HepG2 (cell line): ENCODE measurements around the gene RAB22A. TPM values are rescaled to one million over a fixed set of nuclear protein-coding genes. Genes with fewer than 3 reads are reported as not detected.

Experiments
- ATAC-seq: fragments of 200-7000 bp; cut with Tn5 transposase; 3 replicates; pipeline ENCODE4 v1.9.1; 2020; ENCODE audit warnings: mild to moderate bottlenecking, moderate library complexity
- BruUV-seq: library from RNA; stranded (reverse); fragments of 400-500 nt; replicated peaks from 2 replicates; lab custom pipeline; 2021; lab: Mats Ljungman, UMichigan
- CTCF ChIA-PET: fragments of 300-600 bp; formaldehyde crosslinking; extraction: SDS; loops from one replicate; lab custom pipeline; 2021; ENCODE audit warnings: low total read pairs, inconsistent platforms, low intra/inter-chr PET ratio; lab: Yijun Ruan, JAX
- POLR2A ChIA-PET: fragments of 350-600 bp; sonication (Branson Sonifier 250); formaldehyde crosslinking; loops from one replicate; lab custom pipeline; 2020; ENCODE audit warnings: antibody characterized with exemption, inconsistent platforms; lab: Yijun Ruan, JAX
- DNase-seq: peaks from one replicate; pipeline ENCODE4 v3.0.0-alpha.2; 2015; ENCODE audit warnings: low spot score
- FAIRE-seq: peaks from 3 replicates; lab custom pipeline; 2011; peaks lifted over from hg19 to GRCh38; lab: Jason Lieb, UNC
- H2AFZ ChIP-seq: one replicate; pipeline ENCODE4 v1.6.1; 2011; ENCODE audit warnings: low read length, inconsistent platforms
- H3K27ac ChIP-seq: fragments of 300-600 bp; 3 replicates; pipeline ENCODE4 v1.8.0; 2011; ENCODE audit warnings: mixed run types, mild to moderate bottlenecking, mixed read lengths, low read length, inconsistent platforms; ENCODE audit not compliant: insufficient read depth; ENCODE audit errors: extremely low read length
- H3K27me3 ChIP-seq, 2 experiments: fragments of 200-600 bp in 1 of 2; 2 replicates in 1 of 2; 3 replicates in 1 of 2; pipeline versions ENCODE4 v1.6.0 to v1.8.0; 2011; ENCODE audit warnings: low read length in 2 of 2, mild to moderate bottlenecking in 2 of 2, moderate library complexity in 2 of 2, inconsistent platforms in 1 of 2; ENCODE audit not compliant: insufficient read depth in 2 of 2, control insufficient read depth in 1 of 2
- H3K36me3 ChIP-seq, 2 experiments: fragments of 200-600 bp in 1 of 2; replicated peaks in 1 of 2; 2 replicates in 1 of 2; 3 replicates in 1 of 2; pipeline versions ENCODE4 v1.5.1 to v1.8.0; 2011; ENCODE audit warnings: low read length in 2 of 2, inconsistent platforms in 1 of 2; ENCODE audit not compliant: insufficient read depth in 2 of 2, control insufficient read depth in 1 of 2
- H3K4me1 ChIP-seq: 2 replicates; pipeline ENCODE4 v1.5.1; 2012; ENCODE audit warnings: low read length, inconsistent platforms; ENCODE audit not compliant: insufficient read depth
- H3K4me2 ChIP-seq: 2 replicates; pipeline ENCODE4 v1.6.0; 2011; ENCODE audit warnings: low read depth, low read length, inconsistent platforms
- H3K4me3 ChIP-seq, 3 experiments: fragments of 200-600 bp in 1 of 3; sonication (generic), shearing (Covaris generic) in 1 of 3; replicated peaks in 1 of 3; 2 replicates each; pipeline ENCODE4 v1.5.1; 2011 to 2016; ENCODE audit warnings: low read length in 3 of 3, inconsistent platforms in 2 of 3, low read depth in 2 of 3, mild to moderate bottlenecking in 2 of 3, control low read depth in 1 of 3, mixed read lengths in 1 of 3; ENCODE audit not compliant: insufficient read depth in 1 of 3
- H3K79me2 ChIP-seq: one replicate; pipeline ENCODE4 v1.6.1; 2011; ENCODE audit warnings: low read length, inconsistent platforms; ENCODE audit not compliant: insufficient read depth
- H3K9ac ChIP-seq: 2 replicates; pipeline ENCODE4 v1.6.0; 2011; ENCODE audit warnings: mild to moderate bottlenecking, low read depth, low read length, inconsistent platforms; ENCODE audit not compliant: insufficient read depth
- H3K9me3 ChIP-seq: 2 replicates; pipeline ENCODE4 v1.5.1; 2012; ENCODE audit warnings: mild to moderate bottlenecking, low read length
- H4K20me1 ChIP-seq: 2 replicates; pipeline ENCODE4 v1.6.0; 2011; ENCODE audit warnings: inconsistent platforms, mild to moderate bottlenecking, low read length, moderate library complexity; ENCODE audit not compliant: insufficient read depth
- DNMT3B ChIP-seq: conservative IDR thresholded peaks from 2 replicates; pipeline ENCODE4 v1.6.1; 2016; ENCODE audit warnings: missing biosample characterization, control low read depth
- GABPA ChIP-seq, 2 experiments: IDR thresholded peaks; 2 replicates each; pipeline ENCODE4 v1.6.1; 2011 to 2016; ENCODE audit warnings: low read depth in 2 of 2, low read length in 1 of 2, missing biosample characterization in 1 of 2, missing genetic modification characterization in 1 of 2
- JDP2 ChIP-seq: sonication (generic); formaldehyde crosslinking; IDR thresholded peaks from 2 replicates; pipeline ENCODE4 v1.8.1; 2022; ENCODE audit warnings: missing genetic modification reagents, borderline replicate concordance
- KDM1A ChIP-seq: IDR thresholded peaks from 2 replicates; pipeline ENCODE4 v1.6.1; 2016; ENCODE audit warnings: missing compliant biosample characterization
- THAP11 ChIP-seq: IDR thresholded peaks from 2 replicates; pipeline ENCODE4 v1.6.1; 2016; ENCODE audit warnings: missing biosample characterization, missing genetic modification reagents
- ZBTB43 ChIP-seq: sonication (generic); formaldehyde crosslinking; conservative IDR thresholded peaks from 2 replicates; pipeline ENCODE4 v1.4.0; 2020; ENCODE audit warnings: missing genetic modification reagents
- ZEB1 ChIP-seq: IDR thresholded peaks from 2 replicates; pipeline ENCODE4 v1.6.1; 2012; ENCODE audit warnings: mild to moderate bottlenecking, low read depth, inconsistent platforms; ENCODE audit not compliant: insufficient replicate concordance
- ZFX ChIP-seq: sonication (generic); formaldehyde crosslinking; IDR thresholded peaks from 2 replicates; pipeline ENCODE4 v1.4.0; 2020; ENCODE audit warnings: mild to moderate bottlenecking, low read depth, missing genetic modification reagents, moderate library complexity
- ZNF710 ChIP-seq: sonication (generic); formaldehyde crosslinking; IDR thresholded peaks from 2 replicates; pipeline ENCODE4 v1.5.0; 2020; ENCODE audit warnings: mild to moderate bottlenecking, missing genetic modification reagents, borderline replicate concordance
- WGBS: methylation state at CpG from one replicate; pipeline ENCODE4 v1.1.6; 2017; ENCODE audit warnings: low lambda C conversion rate; 5-methylcytosine and 5-hydroxymethylcytosine counted together
- in situ Hi-C: cut with HindIII; loops from 2 replicates; pipeline ENCODE4 v1.10.0; 2017; ENCODE audit warnings: low pct_unique_long_range_greater_than_20kb; ENCODE audit not compliant: extremely low pct_ligation_motif_present
- intact Hi-C: fragments of 100-400 bp; cut with micrococcal nuclease; formaldehyde crosslinking; loops from one replicate; pipeline ENCODE4 v1.10.0; 2022; ENCODE audit not compliant: unreplicated experiment
- polyA plus RNA-seq, 8 experiments: library from polyadenylated mRNA; depleted of rRNA in 3 of 8; stranded (reverse) in 7 of 8; unstranded in 1 of 8; fragments of >200 nt; fragmentation: Illumina TruSeq in 4 of 8; extraction: Trizol in 4 of 8; gene quantifications; 2 replicates each; pipeline versions ENCODE4 v1.2.1 to v1.2.3, GENCODE V29; 2011 to 2016; ENCODE audit warnings: low read depth in 4 of 8, missing spikeins in 1 of 8, mixed read lengths in 1 of 8; ENCODE audit not compliant: insufficient read depth in 1 of 8
- total RNA-seq, 5 experiments: library from RNA; depleted of rRNA; stranded (reverse); fragments of >200 nt; fragmentation: Illumina TruSeq; extraction: Trizol; gene quantifications; 2 replicates each; pipeline ENCODE4 v1.2.3, GENCODE V29; 2016; ENCODE audit warnings: low read depth in 1 of 5
- TF ChIP-seq, protein P1 (sequence below), 2 experiments: fragments of 450-650 bp in 1 of 2; sonication (generic) in 1 of 2; formaldehyde crosslinking; IDR thresholded peaks; 2 replicates each; pipeline versions ENCODE4 v1.5.0 to v1.8.0; 2020 to 2022; ENCODE audit warnings: mild to moderate bottlenecking in 1 of 2, missing genetic modification reagents in 1 of 2
- TF ChIP-seq, protein P2 (sequence below): sonication (generic); formaldehyde crosslinking; IDR thresholded peaks from 2 replicates; pipeline ENCODE4 v1.5.1; 2020; ENCODE audit warnings: missing genetic modification reagents, mild to moderate bottlenecking, borderline replicate concordance
- TF ChIP-seq, protein P3 (sequence below): sonication (generic); formaldehyde crosslinking; IDR thresholded peaks from 2 replicates; pipeline ENCODE4 v1.5.0; 2020; ENCODE audit warnings: mild to moderate bottlenecking, missing genetic modification reagents, borderline replicate concordance

The RAB22A gene
- total and polyA plus RNA-seq, 2 of the 13 experiments (the other 11 are each of a cell fraction or from before 2014, with no cell fraction given), result 10.7 to 11.2 TPM

- ATAC-seq (no peak), DNase-seq (no peak), FAIRE-seq (no peak)
- no peaks in the 10 kb centered on the region for H4K20me1 ChIP-seq
- H3K27me3 ChIP-seq, result peaks cover 0 to 16% of the 10 kb centered on the region in 2 experiments; a peak in 3 of 5 replicates
- ChIA-PET POLR2A (interaction anchor here (1.7 kb wide), 1 partner anchor 11 kb away, joined by 4 read pairs; the partner anchor contains the start of gene VAPB), CTCF (no interaction called here)
- no peak overlapping the region for H3K4me3 ChIP-seq
- intact Hi-C loops, result no loop called here
- H2AFZ ChIP-seq, result no peak overlapping the region
- in situ Hi-C loops, result no loop called here
- peaks cover 29% of the 10 kb centered on the region for H3K4me1 ChIP-seq
- H3K9ac ChIP-seq, result no peak overlapping the region
- no TSS peak for BruUV-seq
- H3K36me3 ChIP-seq, result no peaks in the 10 kb centered on the region
- no peak overlapping the region for H3K4me2 ChIP-seq
- peaks cover 15% of the 10 kb centered on the region for H3K9me3 ChIP-seq
- WGBS, result 34% methylated on average over 7 of the region's 7 CpGs
- no peaks in the 10 kb centered on the region for H3K79me2 ChIP-seq
- H3K27ac ChIP-seq, result no peak overlapping the region
- TF ChIP-seq ZFX (CRISPR knock-in tag) (no peak), JDP2 (CRISPR knock-in tag) (no peak), THAP11 (CRISPR knock-in tag) (no peak), ZNF710 (CRISPR knock-in tag) (no peak), DNMT3B (CRISPR knock-in tag) (no peak), ZEB1 (no peak), GABPA (IDR thresholded peaks at IDR 0.05; ENCODE audit: low read depth, low read length) (no peak), GABPA (CRISPR knock-in tag; IDR thresholded peaks at IDR 0.05; ENCODE audit: low read depth) (no peak), ZBTB43 (no peak), KDM1A (CRISPR knock-in tag) (no peak)
- TF ChIP-seq, protein P1, sequence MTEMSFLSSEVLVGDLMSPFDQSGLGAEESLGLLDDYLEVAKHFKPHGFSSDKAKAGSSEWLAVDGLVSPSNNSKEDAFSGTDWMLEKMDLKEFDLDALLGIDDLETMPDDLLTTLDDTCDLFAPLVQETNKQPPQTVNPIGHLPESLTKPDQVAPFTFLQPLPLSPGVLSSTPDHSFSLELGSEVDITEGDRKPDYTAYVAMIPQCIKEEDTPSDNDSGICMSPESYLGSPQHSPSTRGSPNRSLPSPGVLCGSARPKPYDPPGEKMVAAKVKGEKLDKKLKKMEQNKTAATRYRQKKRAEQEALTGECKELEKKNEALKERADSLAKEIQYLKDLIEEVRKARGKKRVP (CRISPR knock-in tag; IDR thresholded peaks at IDR 0.05), result no peak
- TF ChIP-seq, protein P2, sequence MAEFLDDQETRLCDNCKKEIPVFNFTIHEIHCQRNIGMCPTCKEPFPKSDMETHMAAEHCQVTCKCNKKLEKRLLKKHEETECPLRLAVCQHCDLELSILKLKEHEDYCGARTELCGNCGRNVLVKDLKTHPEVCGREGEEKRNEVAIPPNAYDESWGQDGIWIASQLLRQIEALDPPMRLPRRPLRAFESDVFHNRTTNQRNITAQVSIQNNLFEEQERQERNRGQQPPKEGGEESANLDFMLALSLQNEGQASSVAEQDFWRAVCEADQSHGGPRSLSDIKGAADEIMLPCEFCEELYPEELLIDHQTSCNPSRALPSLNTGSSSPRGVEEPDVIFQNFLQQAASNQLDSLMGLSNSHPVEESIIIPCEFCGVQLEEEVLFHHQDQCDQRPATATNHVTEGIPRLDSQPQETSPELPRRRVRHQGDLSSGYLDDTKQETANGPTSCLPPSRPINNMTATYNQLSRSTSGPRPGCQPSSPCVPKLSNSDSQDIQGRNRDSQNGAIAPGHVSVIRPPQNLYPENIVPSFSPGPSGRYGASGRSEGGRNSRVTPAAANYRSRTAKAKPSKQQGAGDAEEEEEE, result no peak
- TF ChIP-seq, protein P3, sequence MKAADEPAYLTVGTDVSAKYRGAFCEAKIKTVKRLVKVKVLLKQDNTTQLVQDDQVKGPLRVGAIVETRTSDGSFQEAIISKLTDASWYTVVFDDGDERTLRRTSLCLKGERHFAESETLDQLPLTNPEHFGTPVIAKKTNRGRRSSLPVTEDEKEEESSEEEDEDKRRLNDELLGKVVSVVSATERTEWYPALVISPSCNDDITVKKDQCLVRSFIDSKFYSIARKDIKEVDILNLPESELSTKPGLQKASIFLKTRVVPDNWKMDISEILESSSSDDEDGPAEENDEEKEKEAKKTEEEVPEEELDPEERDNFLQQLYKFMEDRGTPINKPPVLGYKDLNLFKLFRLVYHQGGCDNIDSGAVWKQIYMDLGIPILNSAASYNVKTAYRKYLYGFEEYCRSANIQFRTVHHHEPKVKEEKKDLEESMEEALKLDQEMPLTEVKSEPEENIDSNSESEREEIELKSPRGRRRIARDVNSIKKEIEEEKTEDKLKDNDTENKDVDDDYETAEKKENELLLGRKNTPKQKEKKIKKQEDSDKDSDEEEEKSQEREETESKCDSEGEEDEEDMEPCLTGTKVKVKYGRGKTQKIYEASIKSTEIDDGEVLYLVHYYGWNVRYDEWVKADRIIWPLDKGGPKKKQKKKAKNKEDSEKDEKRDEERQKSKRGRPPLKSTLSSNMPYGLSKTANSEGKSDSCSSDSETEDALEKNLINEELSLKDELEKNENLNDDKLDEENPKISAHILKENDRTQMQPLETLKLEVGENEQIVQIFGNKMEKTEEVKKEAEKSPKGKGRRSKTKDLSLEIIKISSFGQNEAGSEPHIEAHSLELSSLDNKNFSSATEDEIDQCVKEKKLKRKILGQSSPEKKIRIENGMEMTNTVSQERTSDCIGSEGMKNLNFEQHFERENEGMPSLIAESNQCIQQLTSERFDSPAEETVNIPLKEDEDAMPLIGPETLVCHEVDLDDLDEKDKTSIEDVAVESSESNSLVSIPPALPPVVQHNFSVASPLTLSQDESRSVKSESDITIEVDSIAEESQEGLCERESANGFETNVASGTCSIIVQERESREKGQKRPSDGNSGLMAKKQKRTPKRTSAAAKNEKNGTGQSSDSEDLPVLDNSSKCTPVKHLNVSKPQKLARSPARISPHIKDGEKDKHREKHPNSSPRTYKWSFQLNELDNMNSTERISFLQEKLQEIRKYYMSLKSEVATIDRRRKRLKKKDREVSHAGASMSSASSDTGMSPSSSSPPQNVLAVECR (CRISPR knock-in tag), result no peak
Measured at GRCh38 chr20:58377766-58378401, 68.4 kb downstream of the RAB22A start.
